ENCODE measurements around the gene AMIGO2. TPM values are rescaled to one million over a fixed set of nuclear protein-coding genes. Genes with fewer than 3 reads are reported as not detected.

AMIGO2 gene, protein sequence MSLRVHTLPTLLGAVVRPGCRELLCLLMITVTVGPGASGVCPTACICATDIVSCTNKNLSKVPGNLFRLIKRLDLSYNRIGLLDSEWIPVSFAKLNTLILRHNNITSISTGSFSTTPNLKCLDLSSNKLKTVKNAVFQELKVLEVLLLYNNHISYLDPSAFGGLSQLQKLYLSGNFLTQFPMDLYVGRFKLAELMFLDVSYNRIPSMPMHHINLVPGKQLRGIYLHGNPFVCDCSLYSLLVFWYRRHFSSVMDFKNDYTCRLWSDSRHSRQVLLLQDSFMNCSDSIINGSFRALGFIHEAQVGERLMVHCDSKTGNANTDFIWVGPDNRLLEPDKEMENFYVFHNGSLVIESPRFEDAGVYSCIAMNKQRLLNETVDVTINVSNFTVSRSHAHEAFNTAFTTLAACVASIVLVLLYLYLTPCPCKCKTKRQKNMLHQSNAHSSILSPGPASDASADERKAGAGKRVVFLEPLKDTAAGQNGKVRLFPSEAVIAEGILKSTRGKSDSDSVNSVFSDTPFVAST
- total RNA-seq (2022; extraction: Qiagen RNA extraction): 49.8 to 91.4 TPM (median 75.9 TPM) in 5 replicates

DNA sequence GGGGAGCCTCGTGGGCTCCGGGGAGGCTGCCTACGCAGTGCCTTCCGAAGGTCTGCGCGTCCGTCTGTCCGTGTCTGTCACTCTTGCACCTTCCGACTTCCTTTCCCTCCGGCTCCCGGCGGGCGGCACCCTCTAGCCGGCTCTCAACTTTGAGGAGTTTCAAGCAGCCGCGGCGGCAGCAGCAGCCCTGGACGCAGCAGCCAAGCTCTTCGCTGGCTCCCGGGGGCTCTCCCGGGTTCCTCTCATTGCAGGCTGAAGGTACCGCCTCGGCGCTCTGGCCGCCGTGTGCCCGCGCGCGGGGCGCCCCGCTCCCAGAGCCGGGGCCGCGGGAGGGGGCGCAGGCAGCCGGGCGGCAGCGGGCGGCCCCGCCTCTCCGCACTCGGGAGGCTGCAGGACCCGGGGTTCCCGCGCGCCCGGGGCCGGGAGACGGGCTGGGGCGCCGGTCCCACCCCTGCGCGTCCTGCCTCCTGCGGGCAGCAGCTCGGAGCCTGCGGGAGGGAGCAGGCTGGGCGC lies at the start of gene AMIGO2, which contains the start of gene PCED1B:
AMIGO2 (minus strand) TSS at position 492 of the 513 bp plus-strand sequence. CDS start 957 bp downstream, outside the sequence.
PCED1B (plus strand) TSS at position 154 of the 513 bp plus-strand sequence. CDS start 155,443 bp downstream, outside the sequence.

Other genes with a start within 250 kb of the AMIGO2 start
- gene PCED1B, start 338 bp downstream of the AMIGO2 start, total RNA-seq (2022; extraction: Qiagen RNA extraction): 17.2 to 21.4 TPM (median 18.9 TPM) in 5 replicates

All from A549 treated with Hydrocortisone at 1 μM for 4 hours (cell line).